K562 (cell line): ENCODE results near the gene PPM1F. TPM values are rescaled to one million over a fixed set of nuclear protein-coding genes. Genes with fewer than 3 reads are reported as not detected.

ENCODE experiments used
- ATAC-seq: fragments of 200-7000 bp; cut with Tn5 transposase; 3 replicates; pipeline ENCODE4 v1.9.1; 2020; ENCODE audit warnings: moderate library complexity
- BruUV-seq: library from RNA; stranded (reverse); fragments of 400-500 nt; replicated peaks from 2 replicates; lab custom pipeline; 2021; lab: Mats Ljungman, UMichigan
- CTCF ChIA-PET: fragments of 300-600 bp; formaldehyde crosslinking; extraction: SDS; loops from one replicate; lab custom pipeline; 2021; ENCODE audit warnings: low intra/inter-chr PET ratio; lab: Yijun Ruan, JAX
- POLR2A ChIA-PET: fragments of 300-600, 350-650 bp; sonication (Branson Sonifier 250); formaldehyde crosslinking; extraction: SDS; loops from one replicate; lab custom pipeline; 2021; ENCODE audit warnings: antibody characterized with exemption, inconsistent platforms; lab: Yijun Ruan, JAX
- DNase-seq, 4 experiments: peaks; one replicate each; pipeline versions ENCODE4 v3.0.0 to v3.0.0-alpha.2; 2011 to 2018; ENCODE audit warnings: low spot score in 3 of 4, mixed read lengths in 3 of 4; ENCODE audit errors: extremely low read depth in 1 of 4
- FAIRE-seq: peaks from 2 replicates; lab custom pipeline; 2011; peaks lifted over from hg19 to GRCh38; lab: Jason Lieb, UNC
- H2AFZ ChIP-seq: 2 replicates; pipeline ENCODE4 v1.6.0; 2011; ENCODE audit warnings: low read depth, low read length, control low read depth, inconsistent platforms
- H3K27ac ChIP-seq: fragments of 200-600 bp; 3 replicates; pipeline ENCODE4 v1.8.0; 2011; ENCODE audit warnings: low read depth, mild to moderate bottlenecking, control low read depth, inconsistent platforms, low read length, moderate library complexity, mixed read lengths; ENCODE audit errors: extremely low read depth
- H3K27me3 ChIP-seq, 2 experiments: fragments of 300-600 bp in 1 of 2; 2 replicates in 1 of 2; 3 replicates in 1 of 2; pipeline versions ENCODE4 v1.6.0 to v1.8.0; 2011; ENCODE audit warnings: inconsistent platforms in 2 of 2, low read length in 2 of 2, mild to moderate bottlenecking in 1 of 2, mixed read lengths in 1 of 2, moderate library complexity in 1 of 2; ENCODE audit not compliant: control insufficient read depth in 2 of 2, insufficient read depth in 2 of 2
- H3K36me3 ChIP-seq: fragments of 300-600 bp; 3 replicates; pipeline ENCODE4 v1.8.0; 2011; ENCODE audit warnings: mild to moderate bottlenecking, low read length, inconsistent platforms; ENCODE audit not compliant: control insufficient read depth, insufficient read depth
- H3K4me1 ChIP-seq, 2 experiments: fragments of 200-600 bp in 1 of 2; replicated peaks in 1 of 2; 2 replicates in 1 of 2; 3 replicates in 1 of 2; pipeline versions ENCODE4 v1.5.1 to v1.8.0; 2011; ENCODE audit warnings: inconsistent platforms in 2 of 2, low read length in 2 of 2, mild to moderate bottlenecking in 1 of 2, mixed read lengths in 1 of 2, moderate library complexity in 1 of 2; ENCODE audit not compliant: control insufficient read depth in 2 of 2, insufficient read depth in 2 of 2
- H3K4me2 ChIP-seq: 2 replicates; pipeline ENCODE4 v1.6.1; 2011; ENCODE audit warnings: low read length, control low read depth, inconsistent platforms, mixed read lengths; ENCODE audit not compliant: insufficient read depth
- H3K4me3 ChIP-seq: fragments of 200-600 bp; sonication (generic), shearing (Covaris generic); 2 replicates; pipeline ENCODE4 v1.5.1; 2016; ENCODE audit warnings: control low read depth, inconsistent platforms
- H3K79me2 ChIP-seq: fragments of 200-600 bp; 3 replicates; pipeline ENCODE4 v1.8.0; 2011; ENCODE audit warnings: low read length, inconsistent platforms; ENCODE audit not compliant: control insufficient read depth, insufficient read depth
- H3K9ac ChIP-seq, 2 experiments: 2 replicates each; pipeline versions ENCODE4 v1.6.0 to v1.6.1; 2011; ENCODE audit warnings: low read depth in 2 of 2, low read length in 2 of 2, control low read depth in 1 of 2, inconsistent platforms in 1 of 2, mild to moderate bottlenecking in 1 of 2, mixed read lengths in 1 of 2; ENCODE audit not compliant: insufficient read depth in 1 of 2
- H3K9me1 ChIP-seq: one replicate; pipeline ENCODE4 v1.6.0; 2011; ENCODE audit warnings: inconsistent platforms, mild to moderate bottlenecking, low read length, moderate library complexity; ENCODE audit not compliant: control insufficient read depth, insufficient read depth
- H3K9me3 ChIP-seq: replicated peaks from 2 replicates; pipeline ENCODE4 v1.5.1; 2011; ENCODE audit warnings: low read depth, low read length, inconsistent platforms; ENCODE audit not compliant: control insufficient read depth, insufficient read depth
- H4K20me1 ChIP-seq: replicated peaks from 2 replicates; pipeline ENCODE4 v1.6.1; 2011; ENCODE audit warnings: low read length, inconsistent platforms, mixed read lengths; ENCODE audit not compliant: control insufficient read depth, insufficient read depth
- CBX8 ChIP-seq: fragments of 200-600 bp; sonication (generic); IDR thresholded peaks from 2 replicates; pipeline ENCODE4 v1.6.1; 2012; ENCODE audit warnings: borderline replicate concordance, mixed run types, low read depth, mild to moderate bottlenecking, moderate library complexity, mixed read lengths, low read length, control low read depth, inconsistent platforms; ENCODE audit not compliant: poor library complexity, severe bottlenecking; ENCODE audit errors: extremely low read depth
- CXXC5 ChIP-seq: fragments of 250-450 bp; sonication (Bioruptor Pico); IDR thresholded peaks from 2 replicates; pipeline ENCODE4 v1.8.0; 2022; ENCODE audit warnings: inconsistent platforms, mild to moderate bottlenecking, moderate library complexity
- MED1 ChIP-seq: sonication (generic); formaldehyde crosslinking; IDR thresholded peaks from 2 replicates; pipeline ENCODE4 v1.8.1; 2023; ENCODE audit warnings: missing genetic modification reagents, borderline replicate concordance
- NCOA1 ChIP-seq: fragments of 450-650 bp; IDR thresholded peaks from 2 replicates; pipeline ENCODE4 v1.6.1; 2016; ENCODE audit warnings: low read depth
- NR2F6 ChIP-seq: fragments of 450-650 bp; formaldehyde crosslinking; IDR thresholded peaks from 2 replicates; pipeline ENCODE4 v1.4.0; 2020; ENCODE audit warnings: mild to moderate bottlenecking
- PHB ChIP-seq: fragments of 250-450 bp; sonication (Bioruptor Pico); IDR thresholded peaks from 2 replicates; pipeline ENCODE4 v1.5.0; 2021
- SP1 ChIP-seq: sonication (generic); formaldehyde crosslinking; IDR thresholded peaks from 2 replicates; pipeline ENCODE4 v1.8.1; 2022; ENCODE audit warnings: mild to moderate bottlenecking, missing genetic modification reagents
- TFE3 ChIP-seq: fragments of 450-650 bp; formaldehyde crosslinking; IDR thresholded peaks from 2 replicates; pipeline ENCODE4 v1.4.0; 2020; ENCODE audit warnings: mild to moderate bottlenecking, mixed read lengths
- ZBTB12 ChIP-seq: fragments of 250-450 bp; sonication (Bioruptor Pico); IDR thresholded peaks from 2 replicates; pipeline ENCODE4 v1.4.0; 2020
- ZFP30 ChIP-seq: fragments of 250-450 bp; sonication (Bioruptor Pico); IDR thresholded peaks from 2 replicates; pipeline ENCODE4 v1.8.0; 2022; ENCODE audit warnings: moderate library complexity, mild to moderate bottlenecking, inconsistent platforms, borderline replicate concordance
- ZNF121 ChIP-seq: sonication (generic); formaldehyde crosslinking; conservative IDR thresholded peaks from 2 replicates; pipeline ENCODE4 v1.8.0; 2022; ENCODE audit warnings: missing genetic modification reagents
- ZNF140 ChIP-seq: fragments of 250-450 bp; sonication (Bioruptor Pico); IDR thresholded peaks from 2 replicates; pipeline ENCODE4 v1.8.0; 2021; ENCODE audit warnings: moderate library complexity, mild to moderate bottlenecking, inconsistent platforms
- ZNF41 ChIP-seq: fragments of 250-450 bp; sonication (Bioruptor Pico); conservative IDR thresholded peaks from 2 replicates; pipeline ENCODE4 v1.4.0; 2020; ENCODE audit warnings: mild to moderate bottlenecking
- ZNF511 ChIP-seq: sonication (generic); formaldehyde crosslinking; IDR thresholded peaks from 2 replicates; pipeline ENCODE4 v1.8.0; 2022; ENCODE audit warnings: mild to moderate bottlenecking, missing genetic modification reagents
- WGBS: fragments of 100-300 bp; shearing (Covaris generic); methylation state at CpG from one replicate; pipeline ENCODE4 v1.1.6; 2016; ENCODE audit warnings: low coverage, mixed read lengths; ENCODE audit not compliant: insufficient coverage; ENCODE audit errors: missing lambda C conversion rate; 5-methylcytosine and 5-hydroxymethylcytosine counted together
- in situ Hi-C: fragments of 300-500 bp; cut with MboI; formaldehyde crosslinking; loops from 4 replicates; pipeline ENCODE4 v1.15.0; 2018; ENCODE audit warnings: inconsistent platforms, mixed read lengths
- intact Hi-C: fragments of 100-400 bp; cut with micrococcal nuclease; formaldehyde crosslinking; loops from 2 replicates; pipeline ENCODE4 v1.14.2; 2022
- polyA plus RNA-seq, 8 experiments: library from polyadenylated mRNA; depleted of rRNA in 4 of 8; stranded (reverse) in 5 of 8; unstranded in 3 of 8; fragments of >200 nt; fragmentation: Nextera tagmentation in 2 of 8; fragmentation: Illumina TruSeq in 1 of 8; extraction: Ambion mirVana in 2 of 8; extraction: Trizol in 1 of 8; gene quantifications; 2 replicates each; pipeline versions ENCODE4 v1.2.1 to v1.2.3, GENCODE V29; 2011 to 2014; ENCODE audit warnings: inconsistent platforms in 1 of 8, missing spikeins in 1 of 8
- total RNA-seq, 7 experiments: library from RNA; depleted of rRNA in 6 of 7; stranded (reverse); fragments of >200 nt in 6 of 7; fragmentation: Illumina TruSeq in 2 of 7; extraction: Trizol in 2 of 7; gene quantifications; 2 replicates each; pipeline versions ENCODE4 v1.2.1 to v1.2.3, GENCODE V29; 2011 to 2021; ENCODE audit warnings: low replicate concordance in 1 of 7
- TF ChIP-seq, protein P1 (sequence below): sonication (generic); formaldehyde crosslinking; IDR thresholded peaks from 2 replicates; pipeline ENCODE4 v1.8.0; 2023; ENCODE audit warnings: mild to moderate bottlenecking, missing genetic modification reagents

PPM1F gene
- total and polyA plus RNA-seq, 9 of the 15 experiments (the other 6 are each of a cell fraction or from before 2014, with no cell fraction given) = 2.1 to 159 (median 64.0) TPM

- WGBS = 13% methylated on average over 5 of the region's 5 CpGs
- ChIA-PET CTCF (no interaction called here), POLR2A (interaction anchor here (0.6 to 49.7 kb wide), 15 partner anchors 8 to 177 kb away, joined by 3 to 1041 read pairs (median 4); partner anchors contain the start of genes MAPK1 and PPM1F)
- Histone ChIP-seq H3K9ac (no peak overlapping the region), H4K20me1 (no peaks in the 10 kb centered on the region), H3K79me2 (no peaks in the 10 kb centered on the region), H3K27me3 (peaks cover 15 to 41% of the 10 kb centered on the region in 2 experiments; a peak in 3 of 5 replicates), H3K27ac (no peak overlapping the region), H3K36me3 (no peaks in the 10 kb centered on the region), H3K4me2 (no peak overlapping the region), H2AFZ (no peak overlapping the region), H3K9me3 (no peaks in the 10 kb centered on the region), H3K4me1 (no peaks in the 10 kb centered on the region), H3K4me3 (no peak overlapping the region), H3K9me1 (no peaks in the 10 kb centered on the region)
- ATAC-seq (no peak), FAIRE-seq (no peak), DNase-seq (no peak)
- in situ Hi-C loops = no loop called here
- no TSS peak for BruUV-seq
- intact Hi-C loops = no loop called here
- TF ChIP-seq CBX8 (peak; percentile 14), ZNF41 (CRISPR knock-in tag) (0 out of 2 replicates have a peak, but pooled peaks have one; percentile 18), ZNF140 (CRISPR knock-in tag) (peak; percentile 56; the same call in 1 of the 2 replicates), MED1 (CRISPR knock-in tag) (0 out of 2 replicates have a peak, but pooled peaks have one; percentile 51), CXXC5 (CRISPR knock-in tag) (peak; percentile 24; the same call in 1 of the 2 replicates), ZFP30 (CRISPR knock-in tag) (no peak), NCOA1 (no peak), ZNF121 (CRISPR knock-in tag) (peak; percentile 98), ZNF511 (CRISPR knock-in tag) (peak; percentile 69; the same call in 1 of the 2 replicates), TFE3 (CRISPR knock-in tag) (no peak), ZBTB12 (0 out of 2 replicates have a peak, but pooled peaks have one; percentile 30), PHB (CRISPR knock-in tag) (peak; percentile 31; the same call in 1 of the 2 replicates), SP1 (CRISPR knock-in tag) (no peak), NR2F6 (0 out of 2 replicates have a peak, but pooled peaks have one; percentile 26)
- TF ChIP-seq, protein P1, sequence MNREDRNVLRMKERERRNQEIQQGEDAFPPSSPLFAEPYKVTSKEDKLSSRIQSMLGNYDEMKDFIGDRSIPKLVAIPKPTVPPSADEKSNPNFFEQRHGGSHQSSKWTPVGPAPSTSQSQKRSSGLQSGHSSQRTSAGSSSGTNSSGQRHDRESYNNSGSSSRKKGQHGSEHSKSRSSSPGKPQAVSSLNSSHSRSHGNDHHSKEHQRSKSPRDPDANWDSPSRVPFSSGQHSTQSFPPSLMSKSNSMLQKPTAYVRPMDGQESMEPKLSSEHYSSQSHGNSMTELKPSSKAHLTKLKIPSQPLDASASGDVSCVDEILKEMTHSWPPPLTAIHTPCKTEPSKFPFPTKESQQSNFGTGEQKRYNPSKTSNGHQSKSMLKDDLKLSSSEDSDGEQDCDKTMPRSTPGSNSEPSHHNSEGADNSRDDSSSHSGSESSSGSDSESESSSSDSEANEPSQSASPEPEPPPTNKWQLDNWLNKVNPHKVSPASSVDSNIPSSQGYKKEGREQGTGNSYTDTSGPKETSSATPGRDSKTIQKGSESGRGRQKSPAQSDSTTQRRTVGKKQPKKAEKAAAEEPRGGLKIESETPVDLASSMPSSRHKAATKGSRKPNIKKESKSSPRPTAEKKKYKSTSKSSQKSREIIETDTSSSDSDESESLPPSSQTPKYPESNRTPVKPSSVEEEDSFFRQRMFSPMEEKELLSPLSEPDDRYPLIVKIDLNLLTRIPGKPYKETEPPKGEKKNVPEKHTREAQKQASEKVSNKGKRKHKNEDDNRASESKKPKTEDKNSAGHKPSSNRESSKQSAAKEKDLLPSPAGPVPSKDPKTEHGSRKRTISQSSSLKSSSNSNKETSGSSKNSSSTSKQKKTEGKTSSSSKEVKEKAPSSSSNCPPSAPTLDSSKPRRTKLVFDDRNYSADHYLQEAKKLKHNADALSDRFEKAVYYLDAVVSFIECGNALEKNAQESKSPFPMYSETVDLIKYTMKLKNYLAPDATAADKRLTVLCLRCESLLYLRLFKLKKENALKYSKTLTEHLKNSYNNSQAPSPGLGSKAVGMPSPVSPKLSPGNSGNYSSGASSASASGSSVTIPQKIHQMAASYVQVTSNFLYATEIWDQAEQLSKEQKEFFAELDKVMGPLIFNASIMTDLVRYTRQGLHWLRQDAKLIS (CRISPR knock-in tag) = no peak
These were observed 55.6 kb downstream of the PPM1F start for GRCh38 chr22:21896951-21897513.
